DMS153 treated with DMSO at 0.1 percent for 48 hours (cell line): ENCODE data around the gene COL28A1.

Experiments used
- DNase-seq: peaks from one replicate; lab custom pipeline; 2025; ENCODE audit not compliant: unreplicated experiment; lab: John Stamatoyannopoulos, UW

Gene COL28A1

DNA sequence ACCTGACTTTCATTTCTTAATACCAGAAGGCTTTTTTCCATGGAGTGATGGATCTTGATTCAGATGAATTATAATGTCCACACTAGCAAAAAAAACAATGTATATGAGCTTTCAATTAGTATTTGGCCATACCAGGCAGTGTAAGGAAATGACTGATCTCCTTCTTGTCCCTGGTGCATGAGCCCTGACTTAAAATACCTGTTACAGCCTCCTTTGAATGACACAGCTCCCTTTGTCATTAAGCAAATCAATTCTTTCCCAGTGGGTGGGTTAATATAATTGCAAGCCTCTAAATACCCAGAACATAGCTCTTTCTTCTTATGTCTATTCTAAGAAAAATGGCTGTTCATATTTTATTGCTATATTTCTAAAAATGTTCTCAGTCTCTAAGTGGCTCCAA is 188.6 kb downstream of the COL28A1 start:
- DNase-seq, result no peak

DNA sequence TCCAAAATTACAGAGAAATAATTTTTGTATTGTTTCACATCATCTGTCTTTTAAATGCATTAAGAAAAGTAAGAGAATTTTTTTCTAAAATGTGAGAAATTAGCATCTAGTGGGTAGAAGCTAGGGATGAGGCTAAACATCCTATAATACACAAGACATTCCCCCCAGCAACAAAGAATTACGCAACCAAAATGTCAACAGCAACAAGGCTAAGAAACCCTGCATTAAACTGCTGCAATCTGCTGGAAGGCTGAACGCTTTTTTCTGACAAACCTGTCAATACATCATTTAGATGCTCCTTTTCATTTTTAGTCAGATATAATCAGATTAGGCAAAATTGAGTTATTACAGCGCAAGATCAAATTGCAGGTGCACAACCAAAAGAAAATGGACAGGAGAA is 191.1 kb downstream of the COL28A1 start:
- DNase-seq, result no peak

DNA sequence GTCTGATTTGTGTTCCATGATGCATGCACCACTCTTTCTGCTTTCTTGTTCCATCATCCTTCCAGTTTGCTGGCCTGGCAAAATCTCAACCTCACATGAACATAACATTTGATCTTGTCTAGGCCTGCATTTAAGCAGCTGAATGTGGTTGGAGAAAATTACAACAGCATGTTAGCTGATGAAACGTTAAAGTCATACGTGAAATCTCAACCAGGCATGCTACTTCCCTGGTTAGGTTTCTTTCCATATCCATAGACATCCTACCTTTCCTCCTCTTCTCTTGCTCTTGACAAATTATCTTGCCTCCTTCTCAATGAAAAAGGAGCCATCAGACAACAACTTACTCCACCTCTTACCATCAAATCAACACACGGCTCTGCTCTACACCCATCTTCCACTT is 199.8 kb downstream of the COL28A1 start:
- DNase-seq, result no peak

DNA sequence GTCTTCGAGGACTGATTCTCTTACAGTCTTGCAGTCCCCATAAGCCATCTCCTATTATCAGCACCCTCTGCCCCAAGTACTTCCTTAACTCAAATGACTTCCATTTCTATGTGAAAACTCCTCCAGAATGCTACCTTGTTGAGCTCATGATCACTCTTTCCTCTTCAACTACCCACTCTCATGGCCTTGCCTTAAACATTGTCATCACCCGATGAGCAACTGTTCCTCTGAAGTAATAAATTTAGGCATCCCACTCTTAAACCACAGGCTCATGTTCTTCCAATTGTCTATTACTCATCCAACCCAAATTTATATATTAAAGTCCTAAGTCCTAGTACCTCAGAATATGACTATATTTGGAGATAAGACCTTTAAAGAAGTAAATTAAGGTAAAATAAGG is 200.5 kb downstream of the COL28A1 start:
- no peak for DNase-seq

DNA sequence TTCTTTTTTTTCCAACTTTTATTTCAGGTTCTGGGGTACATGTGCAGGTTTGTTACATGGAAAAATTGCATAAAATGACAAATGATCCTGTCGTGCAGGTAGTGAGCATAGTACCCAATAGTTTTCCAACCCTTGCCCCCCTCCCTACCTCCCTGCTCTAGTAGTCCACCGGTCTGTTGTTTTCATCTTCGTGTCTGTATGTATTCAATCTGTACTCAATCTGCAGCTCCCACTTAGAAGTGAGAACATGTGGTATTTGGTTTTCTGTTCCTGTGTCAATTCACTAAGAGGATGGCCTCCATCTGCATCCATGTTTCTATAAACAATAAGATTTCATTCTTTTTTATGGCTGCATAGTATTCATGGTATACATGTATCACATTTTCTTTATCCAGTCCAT is 202.1 kb downstream of the COL28A1 start:
- no peak for DNase-seq

DNA sequence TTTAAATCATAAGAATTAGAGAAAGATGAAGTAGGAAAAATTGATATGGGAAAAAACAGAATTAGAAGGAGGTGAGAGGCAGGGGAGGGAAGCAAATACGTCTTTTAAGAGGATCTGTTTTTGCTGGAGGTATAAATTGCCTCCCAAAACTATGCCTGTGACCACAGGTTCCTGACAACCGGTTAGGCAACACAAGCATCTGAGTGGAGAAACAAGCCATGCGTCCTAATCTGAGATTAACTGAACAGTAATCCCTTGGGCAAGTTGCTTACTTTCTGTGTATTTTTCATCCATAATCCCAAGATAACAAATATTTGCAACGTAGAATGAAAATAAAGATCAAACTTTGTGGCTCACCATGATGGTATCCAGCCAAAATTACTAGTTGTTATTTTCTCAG is 204.2 kb downstream of the COL28A1 start:
- DNase-seq, result no peak

DNA sequence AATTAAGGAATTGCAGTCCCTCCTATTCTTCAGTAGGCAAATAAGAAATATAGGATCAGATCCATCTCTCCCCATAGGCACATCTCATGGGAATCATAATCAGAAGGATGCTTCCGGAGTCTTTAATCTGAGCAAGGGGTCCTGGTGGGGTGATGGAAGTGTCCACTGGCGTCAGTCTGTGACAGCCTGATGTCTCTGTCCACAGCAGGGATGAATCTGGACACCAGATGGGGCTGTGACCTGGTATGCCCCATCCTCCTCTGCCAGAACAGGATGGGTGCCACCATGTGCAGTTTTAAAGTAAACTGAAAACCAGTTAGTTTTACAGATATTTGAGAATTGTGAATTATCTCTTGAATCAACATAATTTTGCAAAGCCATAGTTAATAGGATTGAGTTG is 204.7 kb downstream of the COL28A1 start:
- no peak for DNase-seq

DNA sequence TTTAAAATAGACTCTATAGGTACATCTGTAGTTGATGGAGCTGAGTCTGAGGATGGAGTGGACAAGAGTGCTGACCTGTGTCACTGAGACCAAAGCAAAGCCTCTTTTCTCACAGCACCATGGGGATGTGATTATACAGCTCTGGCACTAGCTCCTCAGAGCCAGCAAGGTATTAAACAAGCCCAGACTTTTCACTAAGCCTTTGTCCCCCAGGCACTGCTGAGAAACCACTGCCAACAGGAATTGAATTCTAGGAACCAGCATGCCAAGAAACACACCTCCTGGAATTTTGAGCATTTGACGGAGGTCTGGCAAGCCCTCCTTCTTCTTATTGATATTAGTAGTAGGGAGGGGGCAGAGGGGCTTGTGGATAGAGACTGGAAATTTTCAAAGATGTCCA is 206.3 kb downstream of the COL28A1 start:
- DNase-seq, result no peak

DNA sequence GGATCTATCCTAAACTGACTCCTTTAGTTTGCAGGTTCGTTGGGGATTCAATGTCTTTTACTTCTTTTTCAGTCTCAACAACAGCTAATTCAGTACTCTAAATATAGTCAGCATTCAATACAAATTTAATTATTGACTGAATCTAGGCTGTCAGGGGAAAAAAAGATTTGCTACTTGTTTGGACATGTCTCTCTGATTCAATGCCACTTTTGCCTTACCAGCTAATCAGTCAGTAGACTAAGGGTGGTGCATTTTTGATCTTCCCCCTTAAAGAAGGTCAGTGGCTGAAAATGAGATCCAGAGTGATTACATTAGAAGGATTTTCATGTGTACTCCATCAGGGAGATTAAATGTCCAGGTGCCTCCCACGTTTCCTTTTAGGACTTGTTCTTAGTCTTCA is 208.2 kb downstream of the COL28A1 start:
- no peak for DNase-seq

DNA sequence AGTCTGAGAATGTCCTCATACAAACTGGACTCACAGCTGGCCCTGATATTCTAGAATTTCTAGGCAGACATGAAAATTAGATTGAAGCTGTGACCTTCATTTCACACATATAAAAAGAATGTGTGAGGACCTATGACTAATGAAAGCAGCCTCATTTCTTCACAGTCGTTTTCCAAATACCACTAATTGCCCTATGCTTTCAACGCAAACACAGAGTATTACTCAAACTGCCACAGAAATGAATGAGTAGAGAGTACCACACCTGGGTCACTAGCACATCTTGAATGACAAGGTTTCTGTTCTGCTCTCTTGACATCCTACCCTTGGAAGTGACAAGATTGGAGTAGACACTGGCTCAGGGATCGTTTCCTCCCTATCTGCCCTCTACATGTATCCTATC is 211.0 kb downstream of the COL28A1 start:
- no peak for DNase-seq

DNA sequence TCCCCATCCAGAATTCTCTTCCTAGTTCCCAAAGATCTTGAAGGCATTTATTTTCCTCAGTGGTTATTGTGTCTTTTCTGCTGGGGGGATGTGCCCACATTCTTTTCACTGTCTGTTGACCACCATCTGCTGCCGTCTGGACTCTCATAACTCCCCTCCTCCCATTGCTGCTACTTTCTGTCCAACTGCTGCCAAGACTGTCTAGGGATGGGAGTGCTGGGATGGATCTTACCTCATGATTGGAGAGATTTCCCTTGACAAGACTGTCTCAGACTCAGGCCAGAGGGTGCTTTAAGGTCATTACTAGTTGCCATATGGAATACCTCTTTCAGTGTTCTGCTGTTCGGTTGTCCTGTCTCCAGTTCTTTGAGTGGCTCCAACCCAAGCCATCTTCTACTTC is 211.8 kb downstream of the COL28A1 start:
- no peak for DNase-seq

DNA sequence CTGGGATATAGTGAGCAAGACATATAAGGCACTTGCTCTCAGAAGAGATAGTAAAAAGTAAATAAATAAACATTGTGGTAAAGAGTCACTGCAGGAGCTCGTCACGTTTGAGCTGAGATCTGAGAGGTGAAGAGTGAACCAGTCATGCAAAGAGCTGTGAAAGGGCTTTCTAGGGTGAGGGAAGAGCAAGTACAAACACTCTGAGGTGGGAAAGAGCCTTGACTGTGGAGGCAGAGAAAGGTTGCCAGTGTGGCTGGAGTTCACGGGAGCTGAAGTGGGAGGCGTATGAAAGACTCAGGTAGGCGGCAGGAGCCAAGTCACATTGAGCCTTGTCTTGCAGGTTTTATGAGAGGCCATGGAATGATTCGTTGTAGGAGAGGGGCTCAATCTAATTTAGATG is 212.3 kb downstream of the COL28A1 start:
- peak; percentile 20 for DNase-seq

DNA sequence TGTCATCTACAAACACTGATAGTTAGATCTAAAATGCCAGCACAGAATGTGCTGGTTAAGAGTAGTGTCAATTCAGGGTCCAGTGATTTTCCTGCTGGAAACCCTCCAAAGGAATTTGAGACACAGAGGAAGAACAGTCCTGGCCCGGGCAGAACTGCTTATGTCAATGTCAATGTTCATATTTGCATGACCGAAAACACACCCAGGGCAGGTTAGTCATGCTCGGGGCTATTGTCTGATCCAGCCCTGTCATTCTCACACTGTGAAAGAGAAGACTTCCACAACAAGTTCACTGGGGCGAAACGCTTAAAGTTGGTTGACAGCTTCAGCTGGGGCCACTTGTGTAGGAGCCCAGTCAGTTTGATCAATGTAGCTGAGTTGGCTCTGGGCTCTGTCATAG is 214.0 kb downstream of the COL28A1 start:
- DNase-seq, result no peak

DNA sequence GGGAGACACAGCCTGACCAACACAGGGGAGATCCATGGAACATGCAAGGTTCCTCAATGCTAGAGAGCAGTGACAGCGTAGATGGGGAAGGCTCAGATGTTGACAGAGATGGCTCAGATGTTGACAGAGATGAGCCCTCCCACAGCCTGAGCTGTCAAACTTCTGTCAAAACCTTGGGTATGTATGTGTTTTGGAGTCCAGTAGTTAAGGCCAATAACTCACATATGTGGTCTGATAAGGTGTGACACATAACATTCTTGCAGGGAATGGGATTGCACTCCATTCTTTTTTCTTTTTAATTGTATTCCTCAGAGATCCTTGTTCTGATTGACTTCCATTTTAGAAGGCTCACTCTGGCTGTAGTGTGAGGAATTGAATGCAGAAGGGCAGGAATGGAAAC is 217.1 kb downstream of the COL28A1 start:
- no peak for DNase-seq

DNA sequence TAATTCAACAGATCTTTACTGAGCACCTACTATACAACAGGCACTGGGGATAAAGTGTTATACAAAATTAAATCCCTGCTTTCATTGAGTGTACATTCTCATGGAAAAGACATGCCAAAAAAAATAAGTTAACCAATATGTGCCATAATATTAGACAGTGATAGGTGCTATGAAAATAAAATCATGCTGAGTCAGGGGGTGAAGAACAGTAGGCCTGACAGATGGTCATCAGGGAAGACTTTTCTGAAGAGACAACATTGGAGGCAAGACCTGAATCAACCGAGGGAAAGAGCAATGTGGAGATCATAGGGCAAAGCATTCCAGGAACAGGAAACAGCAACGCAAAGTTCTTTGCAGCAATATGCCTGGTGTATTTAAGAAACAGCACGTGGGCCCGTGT is 217.8 kb downstream of the COL28A1 start:
- DNase-seq, result no peak

DNA sequence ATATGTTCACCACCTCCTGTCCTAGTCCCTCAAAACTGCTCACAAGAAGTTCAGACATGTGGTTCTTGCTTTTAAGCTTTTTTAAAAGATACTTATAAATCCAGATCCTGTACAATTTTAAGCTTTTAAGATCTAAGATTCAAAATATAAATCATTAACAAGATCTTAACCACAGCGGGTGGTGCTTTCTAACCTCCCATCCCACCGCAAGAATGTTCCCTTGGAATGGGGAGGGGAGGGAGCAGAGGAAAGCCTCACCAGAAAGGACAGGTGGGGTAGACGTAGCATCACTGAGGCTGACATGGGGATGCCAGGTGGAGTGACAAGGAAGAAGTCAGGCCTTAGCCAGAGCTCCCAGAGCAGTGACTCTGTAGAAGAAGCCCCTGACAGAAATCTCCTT is 219.8 kb downstream of the COL28A1 start:
- no peak for DNase-seq

DNA sequence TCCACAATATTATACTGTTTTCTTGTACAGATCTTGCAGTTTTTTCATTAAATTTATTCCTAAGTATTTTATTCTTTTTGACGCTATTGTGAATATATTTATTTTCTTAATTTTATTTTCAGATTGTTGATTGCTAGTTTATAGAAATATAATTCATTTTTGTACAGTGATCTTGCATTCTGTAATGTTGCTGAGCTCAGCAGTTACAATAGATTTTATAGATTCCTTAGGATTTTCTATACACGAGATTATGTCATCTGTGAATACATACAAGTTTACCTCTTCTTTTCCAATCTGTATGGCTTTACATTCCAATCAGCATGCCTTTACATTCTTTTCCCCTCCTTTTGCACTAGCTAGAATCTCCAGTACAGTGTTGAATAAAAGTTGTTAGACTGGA is 223.3 kb downstream of the COL28A1 start:
- DNase-seq, result no peak

DNA sequence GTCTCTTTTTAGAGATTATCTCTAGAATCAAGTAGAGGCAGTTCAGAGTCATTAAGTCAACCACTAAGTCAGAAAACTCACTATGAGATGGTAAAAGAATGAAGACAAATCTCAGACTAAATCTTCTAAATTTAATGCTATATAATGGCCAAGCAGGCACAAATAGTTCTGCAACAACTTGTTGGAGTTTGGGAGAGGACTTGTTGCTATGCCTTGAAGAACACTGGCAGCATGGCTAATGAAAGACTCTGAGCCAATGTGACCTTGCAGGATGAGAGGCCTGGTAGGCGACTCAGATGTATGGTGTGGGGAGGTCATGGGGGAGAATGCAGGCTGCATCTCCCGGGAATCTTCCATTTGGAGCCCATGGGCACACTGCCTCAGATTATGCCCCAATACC is 224.7 kb downstream of the COL28A1 start:
- no peak for DNase-seq

DNA sequence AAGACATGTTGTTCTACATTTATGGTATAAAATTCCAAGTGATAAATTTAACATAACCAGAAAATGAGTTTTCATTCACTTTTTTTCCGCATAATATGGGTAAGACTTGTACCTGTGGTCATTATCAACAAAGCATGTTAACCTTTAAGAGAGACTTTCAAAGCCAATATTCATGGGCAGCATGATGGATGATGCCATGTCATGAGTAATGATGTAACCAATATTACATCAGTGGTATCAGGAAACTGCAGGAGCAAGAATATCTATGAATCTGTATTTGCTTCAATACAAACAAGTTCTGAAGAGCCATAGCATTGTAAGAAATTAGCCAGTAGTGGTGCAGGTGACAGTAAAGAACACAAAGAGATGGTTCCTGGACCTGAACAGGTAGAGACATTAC is 226.5 kb downstream of the COL28A1 start:
- DNase-seq, result no peak
